Bronchial epithelial cell (primary cell): ENCODE results near the gene MSANTD1. TPM values are rescaled to one million over a fixed set of nuclear protein-coding genes. Genes with fewer than 3 reads are reported as not detected.

ENCODE experiments used
- DNase-seq: peaks from one replicate; pipeline ENCODE4 v3.0.0-alpha.2; 2010; ENCODE audit warnings: low read depth
- FAIRE-seq: peaks from 2 replicates; lab custom pipeline; 2011; peaks lifted over from hg19 to GRCh38; lab: Jason Lieb, UNC
- H3K27me3 ChIP-seq: 2 replicates; pipeline ENCODE4 v1.5.1; 2011; ENCODE audit warnings: low read length; ENCODE audit not compliant: control insufficient read depth, insufficient read depth
- H3K36me3 ChIP-seq: 2 replicates; pipeline ENCODE4 v1.5.1; 2011; ENCODE audit warnings: low read length; ENCODE audit not compliant: control insufficient read depth, insufficient read depth
- H3K4me3 ChIP-seq: 2 replicates; pipeline ENCODE4 v1.5.1; 2011; ENCODE audit warnings: mild to moderate bottlenecking, low read depth, low read length, control low read depth
- total RNA-seq: library from RNA; depleted of rRNA; stranded (reverse); fragments of >200 nt; gene quantifications from 2 replicates; pipeline ENCODE4 v1.2.1, GENCODE V29; 2014
- TF ChIP-seq, protein P1 (sequence below): IDR thresholded peaks from 2 replicates; pipeline ENCODE4 v1.5.1; 2011; ENCODE audit warnings: mild to moderate bottlenecking, moderate library complexity, low read length, control low read depth, inconsistent platforms; ENCODE audit not compliant: insufficient read depth, severe bottlenecking

Gene MSANTD1
- total RNA-seq, 1 donor from 2014 or later: 0.26 TPM

DNA sequence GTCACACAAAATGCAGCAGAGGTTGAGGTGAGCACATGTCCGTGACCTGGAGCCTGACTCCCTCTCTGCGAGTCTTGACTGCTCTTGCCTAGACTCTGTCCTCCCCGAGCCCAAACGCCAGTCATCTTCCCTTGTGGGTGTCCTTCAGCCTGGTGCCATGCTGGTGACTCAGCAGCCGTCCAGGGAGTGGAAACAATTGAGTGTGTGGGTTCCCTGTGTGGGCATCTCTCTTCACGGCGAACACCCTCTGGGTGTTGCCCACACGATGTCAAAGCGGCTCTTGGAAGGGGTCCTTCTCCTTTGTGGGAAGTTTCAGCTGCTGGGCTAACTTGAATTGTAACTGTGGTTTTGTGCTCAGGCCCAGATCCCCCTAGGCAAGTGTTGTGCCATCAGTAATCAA is 17.5 kb upstream of the MSANTD1 start:
- TF ChIP-seq, protein P1, sequence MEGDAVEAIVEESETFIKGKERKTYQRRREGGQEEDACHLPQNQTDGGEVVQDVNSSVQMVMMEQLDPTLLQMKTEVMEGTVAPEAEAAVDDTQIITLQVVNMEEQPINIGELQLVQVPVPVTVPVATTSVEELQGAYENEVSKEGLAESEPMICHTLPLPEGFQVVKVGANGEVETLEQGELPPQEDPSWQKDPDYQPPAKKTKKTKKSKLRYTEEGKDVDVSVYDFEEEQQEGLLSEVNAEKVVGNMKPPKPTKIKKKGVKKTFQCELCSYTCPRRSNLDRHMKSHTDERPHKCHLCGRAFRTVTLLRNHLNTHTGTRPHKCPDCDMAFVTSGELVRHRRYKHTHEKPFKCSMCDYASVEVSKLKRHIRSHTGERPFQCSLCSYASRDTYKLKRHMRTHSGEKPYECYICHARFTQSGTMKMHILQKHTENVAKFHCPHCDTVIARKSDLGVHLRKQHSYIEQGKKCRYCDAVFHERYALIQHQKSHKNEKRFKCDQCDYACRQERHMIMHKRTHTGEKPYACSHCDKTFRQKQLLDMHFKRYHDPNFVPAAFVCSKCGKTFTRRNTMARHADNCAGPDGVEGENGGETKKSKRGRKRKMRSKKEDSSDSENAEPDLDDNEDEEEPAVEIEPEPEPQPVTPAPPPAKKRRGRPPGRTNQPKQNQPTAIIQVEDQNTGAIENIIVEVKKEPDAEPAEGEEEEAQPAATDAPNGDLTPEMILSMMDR: no peak
- FAIRE-seq (no peak), DNase-seq (no peak)
- Histone ChIP-seq H3K27me3 (no peaks in the 10 kb centered on the region), H3K4me3 (no peak overlapping the region), H3K36me3 (peaks cover 33% of the 10 kb centered on the region)

DNA sequence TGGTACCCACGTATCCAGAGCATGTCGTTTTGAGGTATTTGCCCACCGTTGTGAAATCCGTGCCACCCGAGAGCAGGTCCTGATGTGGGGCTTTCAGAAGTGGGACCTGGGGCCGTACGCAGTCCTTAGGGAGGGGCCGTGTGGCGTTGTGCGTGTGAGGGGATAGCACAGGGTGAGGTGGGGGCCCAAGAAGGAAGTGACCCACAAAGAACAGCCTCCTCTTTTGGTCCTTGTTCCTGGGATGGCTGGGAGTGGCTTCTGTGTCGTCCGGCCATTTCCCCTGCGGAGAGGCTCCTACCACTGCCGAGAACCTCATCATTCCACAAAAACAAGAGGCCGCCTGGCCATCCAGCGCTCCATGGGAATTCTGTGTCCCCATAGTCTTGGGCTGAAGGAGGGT is 17.0 kb upstream of the MSANTD1 start:
- TF ChIP-seq, protein P1: no peak
- DNase-seq (no peak), FAIRE-seq (peak; percentile 36)
- Histone ChIP-seq H3K27me3 (no peaks in the 10 kb centered on the region), H3K36me3 (peaks cover 33% of the 10 kb centered on the region), H3K4me3 (no peak overlapping the region)

DNA sequence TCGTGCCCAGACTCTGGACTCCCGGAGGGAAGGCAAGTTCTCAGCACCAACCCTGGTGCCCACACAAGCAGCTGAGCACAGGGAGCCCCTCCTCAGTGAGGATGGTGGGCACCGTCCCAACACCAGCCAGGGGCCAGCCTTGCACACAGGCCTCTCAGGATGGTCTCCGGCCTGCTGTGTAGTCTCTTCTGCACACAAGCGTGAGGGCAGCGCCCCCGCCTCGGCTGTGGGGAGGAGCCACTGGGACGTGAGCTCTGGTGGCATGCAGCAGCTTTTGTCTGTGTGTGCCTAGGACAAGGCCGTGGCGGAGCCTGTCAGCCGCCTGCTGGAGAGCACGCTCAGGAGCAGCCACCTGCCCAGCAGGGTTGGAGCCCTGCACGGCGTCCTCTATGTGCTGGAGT is 16.1 kb upstream of the MSANTD1 start:
- Histone ChIP-seq H3K36me3 (peaks cover 31% of the 10 kb centered on the region), H3K27me3 (no peaks in the 10 kb centered on the region), H3K4me3 (no peak overlapping the region)
- DNase-seq: no peak
- FAIRE-seq: no peak
- TF ChIP-seq, protein P1: no peak

DNA sequence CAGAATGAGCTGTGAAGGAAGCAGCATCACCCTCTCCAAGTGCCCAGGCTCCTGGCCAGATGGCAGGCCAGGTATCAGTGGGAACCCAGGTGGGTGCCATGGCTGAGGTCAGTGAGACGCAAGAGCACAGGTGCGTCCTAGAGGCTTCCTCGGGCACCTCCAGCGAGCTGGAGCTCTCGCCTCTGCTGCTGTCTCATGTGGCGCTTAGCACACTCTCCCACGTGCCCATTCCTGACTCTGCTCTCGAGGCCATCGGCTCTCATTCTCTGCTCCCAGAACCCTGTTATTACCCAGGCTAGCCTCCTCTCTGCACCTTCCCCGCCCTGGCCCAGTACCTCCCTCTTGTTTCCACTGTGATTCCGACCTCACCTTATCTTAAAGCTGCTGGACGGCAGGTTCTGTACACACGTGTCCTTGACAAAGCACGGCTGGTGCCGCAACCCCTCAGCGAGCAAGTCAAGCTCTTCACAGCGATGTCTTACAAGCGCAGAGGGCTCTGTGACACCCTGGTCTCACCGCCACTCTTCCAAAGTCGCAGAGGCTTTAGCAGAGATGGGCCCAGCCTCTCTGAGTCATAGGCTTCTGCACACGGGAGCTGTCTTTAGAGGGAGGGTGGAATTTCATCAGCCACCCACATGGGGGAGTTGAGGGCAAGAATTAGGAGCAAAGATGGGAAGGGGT is 15.4 kb upstream of the MSANTD1 start:
- DNase-seq (peak; percentile 12), FAIRE-seq (no peak)
- Histone ChIP-seq H3K27me3 (no peaks in the 10 kb centered on the region), H3K4me3 (no peak overlapping the region), H3K36me3 (peaks cover 29% of the 10 kb centered on the region)
- TF ChIP-seq, protein P1: no peak

DNA sequence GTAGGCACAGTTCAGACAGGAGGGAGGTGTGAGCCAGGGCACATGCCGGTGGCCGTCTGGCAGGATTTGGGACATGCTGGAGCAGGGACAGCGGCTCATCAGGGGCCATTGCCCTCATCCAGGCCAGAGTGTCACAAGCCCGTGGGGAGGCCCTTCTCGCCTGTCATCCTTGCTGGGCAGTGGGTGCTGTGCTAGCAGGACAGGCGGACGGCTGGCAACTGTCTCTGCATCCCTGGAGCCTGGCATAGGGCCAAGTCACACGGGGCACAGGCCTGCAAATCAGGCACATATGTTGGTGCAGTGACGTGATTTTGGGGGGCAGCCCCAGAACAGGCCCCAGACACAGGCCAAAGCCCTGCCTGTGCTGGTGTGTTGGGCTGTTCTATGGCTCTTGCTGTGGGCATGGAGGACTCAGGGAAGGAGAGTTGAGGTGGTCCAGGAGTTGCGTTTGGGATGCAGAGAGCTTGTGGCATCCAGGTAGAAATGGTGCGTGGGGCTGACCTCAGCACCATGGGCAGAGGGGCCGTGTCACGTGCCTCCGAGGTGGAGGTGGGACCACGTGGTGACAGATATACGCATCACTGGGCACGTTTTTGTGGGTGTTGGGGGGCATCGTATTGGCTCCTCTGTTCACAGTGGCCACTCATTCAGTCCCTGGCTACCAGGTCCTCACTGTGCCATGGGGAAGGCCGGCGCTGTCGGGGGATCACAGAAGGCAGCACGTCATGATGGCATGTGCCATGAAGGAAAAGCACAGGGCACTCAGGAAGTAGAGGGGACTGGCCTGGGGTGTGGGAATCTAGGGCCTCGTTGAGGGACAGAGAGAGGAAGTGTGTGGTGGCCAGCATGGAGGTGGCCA is 14.6 kb upstream of the MSANTD1 start:
- DNase-seq (no peak), FAIRE-seq (peak; percentile 28)
- peaks cover 28% of the 10 kb centered on the region for H3K36me3 ChIP-seq
- H3K4me3 ChIP-seq: no peak overlapping the region
- TF ChIP-seq, protein P1: no peak
- H3K27me3 ChIP-seq: no peaks in the 10 kb centered on the region
